Parathyroid adenoma (tissue), 2 donors: ENCODE data around the gene IFT57.

ENCODE experiments used
- H2AFZ ChIP-seq: fragments of 300-600 bp; sonication (generic); one replicate; pipeline ENCODE4 v1.7.0; 2017; ENCODE audit warnings: antibody characterized with exemption, mild to moderate bottlenecking
- H3K27ac ChIP-seq: fragments of 300-600 bp; sonication (generic); one replicate; pipeline ENCODE4 v1.7.0; 2017
- H3K27me3 ChIP-seq: fragments of 300-600 bp; sonication (generic); one replicate; pipeline ENCODE4 v1.7.0; 2017; ENCODE audit warnings: low read length; ENCODE audit not compliant: control insufficient read depth, insufficient read depth
- H3K36me3 ChIP-seq: fragments of 300-600 bp; sonication (generic); one replicate; pipeline ENCODE4 v1.7.0; 2017; ENCODE audit warnings: low read length; ENCODE audit not compliant: control insufficient read depth, insufficient read depth
- H3K4me1 ChIP-seq: fragments of 300-600 bp; sonication (generic); one replicate; pipeline ENCODE4 v1.7.0; 2017; ENCODE audit warnings: control low read depth
- H3K4me2 ChIP-seq: fragments of 300-600 bp; sonication (generic); one replicate; pipeline ENCODE4 v1.7.0; 2017; ENCODE audit warnings: low read length
- H3K4me3 ChIP-seq: fragments of 300-600 bp; sonication (generic); one replicate; pipeline ENCODE4 v1.7.0; 2017; ENCODE audit warnings: low read depth, low read length
- H3K79me2 ChIP-seq: fragments of 300-600 bp; sonication (generic); one replicate; pipeline ENCODE4 v1.7.0; 2017; ENCODE audit warnings: control low read depth
- H3K9ac ChIP-seq: fragments of 300-600 bp; sonication (generic); one replicate; pipeline ENCODE4 v1.7.0; 2017; ENCODE audit warnings: mild to moderate bottlenecking
- H3K9me3 ChIP-seq: fragments of 300-600 bp; sonication (generic); one replicate; pipeline ENCODE4 v1.7.0; 2017; ENCODE audit warnings: low read length; ENCODE audit not compliant: control insufficient read depth
- TF ChIP-seq, protein P1 (sequence below): fragments of 300-600 bp; sonication (generic); IDR thresholded peaks from one replicate; pipeline ENCODE4 v1.7.0; 2017; ENCODE audit warnings: antibody characterized with exemption, mild to moderate bottlenecking
- donor health status: primary hyperparathyroidism.

The IFT57 gene

DNA sequence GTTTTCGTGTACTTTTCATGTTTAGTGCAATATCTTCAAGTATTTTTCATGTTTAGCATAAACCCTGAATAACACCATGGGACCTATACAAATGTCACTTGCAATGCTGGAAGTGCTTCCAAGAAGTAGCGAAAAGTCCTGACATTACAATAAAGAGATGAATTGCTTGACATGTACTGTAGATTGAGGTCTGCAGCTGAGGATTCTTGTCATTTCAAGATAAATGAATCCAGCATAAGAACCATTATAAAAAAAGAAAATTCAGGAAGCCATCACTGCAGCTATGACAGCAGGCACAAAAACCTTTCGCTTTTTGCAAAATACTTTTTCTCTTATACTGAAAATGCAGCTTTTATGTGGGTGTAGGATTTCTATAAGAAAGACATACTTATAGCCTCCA lies 37.4 kb downstream of the IFT57 start:
- H3K4me2 ChIP-seq = no peak overlapping the region
- H3K27ac ChIP-seq = no peak overlapping the region
- no peaks in the 10 kb centered on the region for H3K36me3 ChIP-seq
- no peaks in the 10 kb centered on the region for H3K79me2 ChIP-seq
- TF ChIP-seq, protein P1, sequence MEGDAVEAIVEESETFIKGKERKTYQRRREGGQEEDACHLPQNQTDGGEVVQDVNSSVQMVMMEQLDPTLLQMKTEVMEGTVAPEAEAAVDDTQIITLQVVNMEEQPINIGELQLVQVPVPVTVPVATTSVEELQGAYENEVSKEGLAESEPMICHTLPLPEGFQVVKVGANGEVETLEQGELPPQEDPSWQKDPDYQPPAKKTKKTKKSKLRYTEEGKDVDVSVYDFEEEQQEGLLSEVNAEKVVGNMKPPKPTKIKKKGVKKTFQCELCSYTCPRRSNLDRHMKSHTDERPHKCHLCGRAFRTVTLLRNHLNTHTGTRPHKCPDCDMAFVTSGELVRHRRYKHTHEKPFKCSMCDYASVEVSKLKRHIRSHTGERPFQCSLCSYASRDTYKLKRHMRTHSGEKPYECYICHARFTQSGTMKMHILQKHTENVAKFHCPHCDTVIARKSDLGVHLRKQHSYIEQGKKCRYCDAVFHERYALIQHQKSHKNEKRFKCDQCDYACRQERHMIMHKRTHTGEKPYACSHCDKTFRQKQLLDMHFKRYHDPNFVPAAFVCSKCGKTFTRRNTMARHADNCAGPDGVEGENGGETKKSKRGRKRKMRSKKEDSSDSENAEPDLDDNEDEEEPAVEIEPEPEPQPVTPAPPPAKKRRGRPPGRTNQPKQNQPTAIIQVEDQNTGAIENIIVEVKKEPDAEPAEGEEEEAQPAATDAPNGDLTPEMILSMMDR = no peak
- H3K4me1 ChIP-seq = no peaks in the 10 kb centered on the region
- H3K9ac ChIP-seq = no peak overlapping the region
- no peaks in the 10 kb centered on the region for H3K27me3 ChIP-seq
- H3K4me3 ChIP-seq = no peak overlapping the region
- no peak overlapping the region for H2AFZ ChIP-seq
- no peaks in the 10 kb centered on the region for H3K9me3 ChIP-seq

DNA sequence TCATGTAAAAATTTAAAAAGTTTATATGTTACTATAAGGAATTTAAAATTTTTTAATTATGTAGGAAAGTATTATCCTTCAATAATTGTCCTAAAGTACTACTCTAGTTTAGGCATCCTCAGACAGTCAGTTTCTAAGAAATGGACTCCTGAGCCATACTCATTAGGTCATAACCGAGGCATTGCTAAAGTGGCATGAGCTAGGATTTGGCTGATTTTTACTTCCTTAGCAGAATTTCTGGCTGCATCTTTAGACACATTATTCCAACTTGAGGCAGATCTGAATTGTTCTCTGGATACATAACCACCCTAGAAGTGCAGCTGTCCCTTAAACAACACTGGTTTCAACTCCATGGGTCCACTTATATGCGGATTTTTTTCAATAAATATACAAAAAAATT lies 38.3 kb downstream of the IFT57 start:
- Histone ChIP-seq H3K4me3 (no peak overlapping the region), H3K4me1 (no peaks in the 10 kb centered on the region), H3K27me3 (no peaks in the 10 kb centered on the region), H3K9ac (no peak overlapping the region), H3K4me2 (no peak overlapping the region), H3K36me3 (no peaks in the 10 kb centered on the region), H3K9me3 (no peaks in the 10 kb centered on the region), H3K27ac (no peak overlapping the region), H2AFZ (no peak overlapping the region), H3K79me2 (no peaks in the 10 kb centered on the region)
- TF ChIP-seq, protein P1 = no peak

DNA sequence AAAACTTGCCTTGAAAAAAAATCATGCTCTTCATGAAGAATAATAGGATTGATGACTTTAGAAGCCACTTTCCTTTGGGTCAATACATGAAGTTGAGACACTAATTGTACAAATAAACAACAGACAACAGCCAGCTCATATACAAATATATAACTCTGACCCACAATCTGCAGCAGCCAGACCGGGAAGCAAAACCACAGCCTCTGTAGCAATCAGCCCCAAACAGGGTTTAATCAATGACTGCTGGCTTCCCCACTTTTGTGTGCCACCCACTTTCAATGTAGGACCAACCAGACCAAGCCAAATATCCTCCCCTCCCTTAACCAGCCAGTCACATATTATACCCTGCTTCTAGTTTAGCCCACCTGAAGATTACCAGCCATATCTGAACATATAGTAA lies 39.0 kb downstream of the IFT57 start:
- no peak overlapping the region for H3K27ac ChIP-seq
- no peaks in the 10 kb centered on the region for H3K9me3 ChIP-seq
- TF ChIP-seq, protein P1 = no peak
- no peak overlapping the region for H3K9ac ChIP-seq
- no peaks in the 10 kb centered on the region for H3K27me3 ChIP-seq
- no peak overlapping the region for H2AFZ ChIP-seq
- H3K79me2 ChIP-seq = no peaks in the 10 kb centered on the region
- H3K4me2 ChIP-seq = no peak overlapping the region
- H3K4me1 ChIP-seq = no peaks in the 10 kb centered on the region
- no peaks in the 10 kb centered on the region for H3K36me3 ChIP-seq
- no peak overlapping the region for H3K4me3 ChIP-seq

DNA sequence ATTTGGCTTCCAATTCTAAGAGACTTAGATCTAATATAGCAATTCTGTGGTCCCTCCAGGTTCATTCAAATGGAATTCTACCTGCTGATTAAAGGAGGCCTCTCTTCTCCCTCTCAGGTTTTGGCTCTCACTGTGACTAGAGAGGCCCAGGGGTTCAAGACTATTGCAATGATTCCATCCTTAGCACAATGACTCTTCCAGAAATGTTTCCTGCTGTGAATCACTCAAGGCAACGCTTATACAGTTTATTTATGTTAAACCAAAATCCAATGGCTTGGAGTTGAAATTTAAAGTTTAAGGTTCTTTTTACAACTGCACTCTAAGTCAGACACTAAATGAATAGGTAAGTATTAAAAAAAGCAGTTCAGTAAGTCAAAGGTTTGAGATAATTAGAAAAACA lies 39.9 kb downstream of the IFT57 start:
- no peak overlapping the region for H2AFZ ChIP-seq
- TF ChIP-seq, protein P1 = no peak
- no peak overlapping the region for H3K27ac ChIP-seq

DNA sequence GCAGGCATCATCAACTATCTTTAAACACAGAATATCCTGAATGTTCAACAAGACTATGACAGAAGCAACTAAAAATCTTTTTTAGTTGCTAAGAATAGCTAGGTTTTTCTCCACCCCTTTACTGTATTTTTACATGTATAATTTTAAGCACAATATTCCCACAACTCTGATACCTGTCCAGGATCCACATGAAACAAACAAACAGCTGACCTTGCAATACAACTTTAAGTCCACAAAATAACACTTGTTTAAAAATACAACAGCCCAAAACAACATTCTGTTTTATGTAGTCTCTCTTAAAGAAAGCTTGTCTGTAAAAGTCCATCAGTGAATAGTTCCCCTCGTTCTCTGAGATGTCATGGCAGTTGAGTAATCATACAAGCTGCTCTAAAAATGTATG lies 41.1 kb downstream of the IFT57 start:
- Histone ChIP-seq H3K27me3 (no peaks in the 10 kb centered on the region), H3K9me3 (no peaks in the 10 kb centered on the region), H3K36me3 (no peaks in the 10 kb centered on the region), H3K4me1 (no peaks in the 10 kb centered on the region), H3K9ac (no peak overlapping the region), H3K79me2 (no peaks in the 10 kb centered on the region), H3K4me3 (no peak overlapping the region), H2AFZ (no peak overlapping the region), H3K4me2 (no peak overlapping the region), H3K27ac (no peak overlapping the region)
- TF ChIP-seq, protein P1 = no peak

More for the DNA sequence above, 39.9 kb downstream of the IFT57 start:
- no peaks in the 10 kb centered on the region for H3K9me3 ChIP-seq
- H3K27me3 ChIP-seq = no peaks in the 10 kb centered on the region
- H3K9ac ChIP-seq = no peak overlapping the region
- H3K4me1 ChIP-seq = no peaks in the 10 kb centered on the region
- H3K79me2 ChIP-seq = no peaks in the 10 kb centered on the region
- H3K4me3 ChIP-seq = no peak overlapping the region
- H3K36me3 ChIP-seq = no peaks in the 10 kb centered on the region
- H3K4me2 ChIP-seq = no peak overlapping the region
